Fibroblast of villous mesenchyme (primary cell): Measurements from ENCODE around the gene PPP1R12C. TPM values are rescaled to one million over a fixed set of nuclear protein-coding genes. Genes with fewer than 3 reads are reported as not detected.

ENCODE experiments used
- DNase-seq: peaks from one replicate; pipeline ENCODE4 v3.0.0-alpha.2; 2010; ENCODE audit warnings: low read depth
- H3K4me3 ChIP-seq: 2 replicates; pipeline ENCODE4 v1.5.1; 2011; ENCODE audit warnings: low read depth, mild to moderate bottlenecking, low read length
- CTCF ChIP-seq: IDR thresholded peaks from 2 replicates; pipeline ENCODE4 v1.5.1; 2012; ENCODE audit warnings: low read depth, mild to moderate bottlenecking, low read length; ENCODE audit not compliant: insufficient read depth
- small RNA-seq: library from RNA; depleted of rRNA; stranded (forward); fragments of <200 nt; gene quantifications from one replicate; pipeline ENCODE3, GENCODE V24; 2012
- total RNA-seq: library from RNA; depleted of rRNA; stranded (reverse); fragments of >200 nt; gene quantifications from 2 replicates; pipeline ENCODE4 v1.2.3, GENCODE V29; 2012

Gene PPP1R12C
- total RNA-seq, 1 donor = 49.7 TPM

DNA sequence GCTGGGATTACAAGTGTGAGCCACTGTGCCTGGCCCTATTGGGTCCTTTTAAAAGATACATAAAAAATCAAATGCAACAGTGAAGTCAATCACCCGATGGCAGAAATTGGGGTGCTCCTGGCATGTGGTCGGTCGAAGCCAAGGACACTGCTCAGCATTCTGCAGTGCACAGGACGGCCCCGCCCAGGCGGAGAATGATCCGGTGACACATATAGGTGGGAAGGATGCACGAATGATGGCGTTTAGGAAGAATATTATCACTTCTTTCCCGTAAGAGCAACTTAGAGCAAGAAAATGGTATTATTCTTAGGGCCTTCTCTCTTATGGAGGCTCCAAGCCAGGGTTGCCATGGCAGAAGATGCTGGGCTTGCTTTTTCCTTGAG, 76.2 kb downstream of the PPP1R12C start:
- no peak for DNase-seq
- H3K4me3 ChIP-seq = no peak overlapping the region

More for the DNA sequence above, 76.2 kb downstream of the PPP1R12C start:
- no peak for TF ChIP-seq CTCF

Small RNA genes within 50 kb of the gene (small RNA-seq; reads per million reads assigned to genes)
- not detected for gene MIR7975
- not detected for gene RF01210

Other genes with a start within 250 kb of the PPP1R12C start
- not detected in 2 replicates for gene FCAR, start 243.4 kb downstream of the PPP1R12C start, total RNA-seq
- gene NCR1, start 211.5 kb downstream of the PPP1R12C start, total RNA-seq = not detected in 2 replicates
- gene NLRP7, start 170.1 kb downstream of the PPP1R12C start, total RNA-seq = not detected in 2 replicates
- gene NLRP2, start 151.3 kb downstream of the PPP1R12C start, total RNA-seq = 0.32 and 1.3 TPM in 2 replicates
- not detected in 2 replicates for gene GP6, start 79.4 kb downstream of the PPP1R12C start, total RNA-seq
- 9.0 and 9.1 TPM in 2 replicates for gene RDH13, start 54.5 kb downstream of the PPP1R12C start, total RNA-seq
- 1.3 and 2.2 TPM in 2 replicates for gene EPS8L1, start 41.8 kb downstream of the PPP1R12C start, total RNA-seq
- under 0.01 and 0.64 TPM in 2 replicates for gene TNNT1, start 31.6 kb upstream of the PPP1R12C start, total RNA-seq
- gene TNNI3, start 40.1 kb upstream of the PPP1R12C start, total RNA-seq = not detected in 2 replicates
- under 0.01 TPM in 1 of 2 replicates, not detected in the other for gene DNAAF3, start 49.0 kb upstream of the PPP1R12C start, total RNA-seq
- gene SYT5, start 62.7 kb upstream of the PPP1R12C start, total RNA-seq = under 0.01 and 0.86 TPM in 2 replicates
- 3.9 and 7.1 TPM in 2 replicates for gene PTPRH, start 91.9 kb upstream of the PPP1R12C start, total RNA-seq
- gene TMEM86B, start 111.1 kb upstream of the PPP1R12C start, total RNA-seq = 1.6 and 1.7 TPM in 2 replicates
- 35.1 and 38.9 TPM in 2 replicates for gene PPP6R1, start 141.4 kb upstream of the PPP1R12C start, total RNA-seq
- 25.0 and 31.9 TPM in 2 replicates for gene HSPBP1, start 162.5 kb upstream of the PPP1R12C start, total RNA-seq
- gene BRSK1, start 166.4 kb upstream of the PPP1R12C start, total RNA-seq = 5.6 and 6.1 TPM in 2 replicates
- gene TMEM150B, start 207.7 kb upstream of the PPP1R12C start, total RNA-seq = not detected in 2 replicates
- 6.9 and 8.7 TPM in 2 replicates for gene KMT5C, start 222.2 kb upstream of the PPP1R12C start, total RNA-seq
- gene COX6B2, start 237.1 kb upstream of the PPP1R12C start, total RNA-seq = under 0.01 TPM in 1 of 2 replicates, not detected in the other
- not detected in 2 replicates for gene GARIN5B, start 245.6 kb upstream of the PPP1R12C start, total RNA-seq